CMK (cell line): ENCODE measurements around the gene PAMR1.

ENCODE experiments used
- DNase-seq: peaks from one replicate; pipeline ENCODE4 v3.0.0-alpha.2; 2010; ENCODE audit warnings: low read depth

The PAMR1 gene

DNA sequence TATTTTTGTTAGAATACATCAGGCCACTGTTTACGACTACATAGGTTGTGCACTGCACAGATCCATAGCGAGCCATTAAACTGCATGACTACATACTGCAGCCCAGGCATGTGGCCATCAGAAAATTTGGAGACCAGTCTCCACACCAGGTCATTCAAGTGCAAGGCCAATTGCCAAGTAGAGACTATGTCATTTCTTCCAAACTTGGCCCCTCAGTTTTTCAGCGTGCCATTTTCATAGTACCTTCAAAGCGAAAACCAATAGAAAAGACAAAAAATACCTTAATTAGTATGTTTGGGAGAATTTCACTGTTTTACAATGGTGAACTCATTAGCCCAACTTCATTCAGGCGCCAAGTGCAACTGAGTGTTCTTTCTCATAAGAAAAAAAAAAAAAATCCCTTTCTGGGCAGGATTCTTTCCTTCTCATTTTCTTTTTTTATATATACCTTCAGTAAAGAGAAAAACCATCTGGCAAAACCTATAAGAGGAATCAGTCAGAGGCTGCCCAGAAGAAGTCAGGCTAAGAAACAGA lies 30.4 kb downstream of the PAMR1 start:
- no peak for DNase-seq

DNA sequence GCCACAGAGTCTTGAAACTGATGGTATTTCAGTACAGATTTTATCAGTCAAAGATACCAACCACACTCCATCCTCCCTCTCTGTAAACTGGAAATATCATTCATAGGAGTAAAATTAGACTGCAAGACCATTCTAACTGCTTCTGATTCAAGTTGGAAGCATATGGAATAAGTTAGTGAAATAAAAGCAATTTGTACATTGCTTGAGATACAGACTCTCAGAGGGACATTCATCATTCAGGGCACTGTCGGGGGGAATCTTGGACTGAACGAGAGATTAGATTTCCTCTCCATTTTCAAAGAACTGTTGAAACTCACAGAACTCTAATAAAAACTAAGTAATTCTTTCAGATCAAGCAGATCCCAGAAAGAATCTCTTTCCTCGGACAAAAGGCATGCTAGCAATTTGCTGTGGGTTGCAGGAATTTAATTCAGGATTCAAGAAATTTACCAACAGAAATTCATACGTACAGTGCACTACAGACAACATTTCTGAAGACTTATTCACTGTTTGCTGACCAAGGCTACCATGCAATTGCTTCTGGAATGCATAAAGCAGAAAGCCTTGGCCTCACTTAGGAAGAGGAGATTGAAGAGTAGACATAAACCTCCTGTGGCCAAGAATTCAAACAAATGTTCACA lies 34.1 kb downstream of the PAMR1 start:
- DNase-seq: no peak

DNA sequence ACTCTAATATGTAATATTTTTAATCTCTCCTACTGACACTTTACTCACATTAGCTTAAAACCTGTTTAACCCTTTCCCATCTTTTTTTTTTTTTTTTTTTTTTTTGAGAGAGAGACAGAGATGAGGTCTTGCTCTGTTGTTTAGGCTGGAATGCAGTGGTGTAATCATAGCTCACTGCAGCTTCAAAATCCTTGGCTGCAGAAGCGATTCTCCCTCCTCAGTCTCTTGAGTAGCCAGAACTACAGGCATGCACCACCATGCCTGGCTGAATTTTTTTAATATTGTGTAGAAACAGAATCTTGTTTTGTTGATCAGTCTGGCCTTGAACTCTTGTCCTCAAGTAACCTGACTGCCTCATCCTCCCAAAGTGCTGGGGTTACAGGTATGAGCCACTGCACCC lies 37.3 kb downstream of the PAMR1 start:
- no peak for DNase-seq

GRCh38 chr11:35487532-35488078 lies 37.8 kb downstream of the PAMR1 start:
- DNase-seq: no peak

- DNase-seq: no peak
Measured at GRCh38 chr11:35486934-35487333, 38.5 kb downstream of the PAMR1 start.

DNA sequence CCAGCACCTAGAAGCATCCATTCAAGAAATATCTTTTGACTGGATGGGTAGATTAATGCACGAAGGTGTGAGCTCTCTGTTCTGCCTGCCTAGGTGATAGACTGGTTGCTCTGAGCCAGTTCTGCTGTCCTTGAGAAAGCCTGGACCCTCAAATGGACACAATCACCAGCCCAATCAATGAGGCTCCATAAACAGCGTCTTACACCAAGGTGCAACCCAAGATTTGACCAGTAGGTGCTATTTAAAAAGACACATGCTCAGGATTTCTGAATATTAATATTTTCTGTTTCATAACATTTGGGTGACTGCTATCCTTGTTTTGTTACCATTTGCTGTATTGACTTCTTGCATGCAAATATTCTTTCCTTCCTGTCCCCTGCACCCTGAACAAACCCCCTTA lies 39.0 kb downstream of the PAMR1 start:
- no peak for DNase-seq

DNA sequence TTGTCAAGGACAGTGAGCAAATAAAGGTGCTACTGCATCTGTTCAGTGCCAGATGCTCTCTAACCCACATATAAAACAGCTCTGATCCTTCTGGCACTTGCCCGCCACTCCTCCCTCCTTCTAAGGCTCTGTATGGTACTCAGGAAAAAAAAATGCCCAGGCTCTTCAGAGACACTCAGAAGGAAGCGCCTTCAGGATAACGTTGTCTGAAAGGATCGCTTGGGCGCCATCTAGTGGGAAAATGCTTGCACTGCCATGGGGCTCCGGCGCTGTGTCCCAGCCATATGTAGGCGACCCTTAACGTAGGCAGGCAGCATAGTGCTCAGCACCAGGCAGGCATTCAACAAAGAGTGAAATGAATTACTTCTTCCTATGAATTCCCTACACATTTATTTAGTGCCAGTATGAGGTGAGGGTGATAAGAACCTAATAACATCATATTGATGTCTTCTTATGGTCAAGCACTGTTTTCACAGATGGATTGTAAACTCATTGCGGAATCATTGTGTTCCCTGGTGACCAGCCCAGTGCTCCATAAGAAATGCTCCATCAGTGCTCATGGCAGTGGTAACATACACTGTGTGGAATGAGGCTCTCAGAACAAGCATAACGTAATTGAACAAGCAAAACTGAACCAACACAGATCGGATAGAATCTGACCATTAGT lies 39.6 kb downstream of the PAMR1 start:
- peak; percentile 43 for DNase-seq

DNA sequence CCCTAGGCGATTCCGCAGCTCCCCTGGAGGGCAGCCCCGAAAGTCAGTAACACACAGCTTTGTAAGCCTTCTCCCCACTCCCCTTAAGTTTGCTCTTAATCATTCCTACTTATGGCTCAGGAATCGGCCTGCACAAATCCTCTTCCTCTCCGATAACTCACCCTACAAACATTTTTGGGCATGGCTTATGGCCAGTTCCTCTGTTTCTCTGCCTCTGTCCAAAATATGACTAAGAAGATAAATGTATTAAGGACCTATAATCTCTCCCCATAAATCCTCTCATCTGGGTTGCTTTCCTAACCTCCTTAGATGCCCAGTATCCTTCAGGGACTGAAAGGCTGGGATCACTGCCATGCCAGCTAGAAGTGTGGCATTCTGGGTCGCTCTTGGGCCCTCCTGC lies 41.0 kb downstream of the PAMR1 start:
- DNase-seq: no peak

- no peak for DNase-seq
Measured at GRCh38 chr11:35483131-35483820, 42.1 kb downstream of the PAMR1 start.

DNA sequence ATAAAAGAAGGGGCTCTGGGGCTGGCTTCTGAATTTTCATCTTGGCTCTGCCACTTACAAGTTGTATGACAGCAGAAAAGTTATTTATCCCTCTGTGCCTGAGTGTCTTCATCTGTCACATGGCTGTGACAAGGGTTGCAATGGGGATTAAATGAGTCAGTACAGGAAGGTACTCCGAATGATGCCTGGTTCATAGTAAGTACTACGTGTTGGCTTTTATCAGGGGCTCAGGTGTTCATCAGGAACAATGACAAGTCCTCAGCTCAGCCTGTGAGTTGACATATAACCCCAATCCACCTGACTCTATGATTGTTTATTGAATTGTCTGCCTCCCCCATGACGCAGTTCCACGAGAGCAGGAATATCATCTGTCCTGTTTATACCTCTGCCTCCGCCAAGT lies 45.7 kb downstream of the PAMR1 start:
- no peak for DNase-seq

- DNase-seq: no peak
Measured at GRCh38 chr11:35478471-35479091, 46.8 kb downstream of the PAMR1 start.

DNA sequence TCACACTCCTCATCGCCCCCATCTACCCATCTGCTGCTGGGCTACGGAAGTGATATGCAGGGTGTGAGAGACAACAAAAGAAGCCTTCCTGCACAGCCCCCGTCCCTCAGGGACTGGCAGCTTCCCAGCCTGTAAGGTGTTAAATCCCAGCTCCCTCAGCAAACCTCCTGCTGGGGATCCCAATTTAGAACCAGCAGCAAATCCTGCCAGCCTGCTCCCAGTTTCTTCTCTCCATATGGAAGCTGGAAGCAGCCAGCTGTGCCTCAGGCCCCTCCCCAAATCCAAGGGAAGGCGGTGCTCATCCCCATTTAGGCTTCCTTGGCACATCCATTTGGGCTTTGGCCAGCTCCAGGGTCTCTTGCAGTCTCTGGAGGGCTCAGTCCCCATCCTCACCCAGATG lies 47.5 kb downstream of the PAMR1 start:
- DNase-seq: no peak

DNA sequence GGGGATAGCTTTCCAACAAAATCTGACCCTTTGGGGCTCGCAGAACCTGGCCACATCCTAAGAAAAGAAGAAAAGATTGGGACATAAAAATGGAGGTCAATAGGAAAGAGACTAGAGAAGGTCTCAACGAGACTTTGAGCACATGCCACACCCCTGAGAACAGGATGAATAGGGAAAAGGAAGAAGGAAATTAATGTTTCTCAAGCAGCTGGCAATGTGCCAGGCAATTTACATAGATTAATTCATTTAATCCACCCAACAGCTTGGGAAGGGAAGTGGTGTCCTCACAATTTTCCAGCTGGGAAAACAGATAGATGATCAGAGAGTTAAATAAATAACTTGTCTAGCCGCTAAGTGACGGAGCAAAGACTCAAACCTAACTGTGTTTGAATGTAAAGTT lies 50.7 kb downstream of the PAMR1 start:
- no peak for DNase-seq

- no peak for DNase-seq
Measured at GRCh38 chr11:35473795-35474374, 51.5 kb downstream of the PAMR1 start.

- DNase-seq: no peak
Measured at GRCh38 chr11:35470616-35471015, 54.8 kb downstream of the PAMR1 start.

DNA sequence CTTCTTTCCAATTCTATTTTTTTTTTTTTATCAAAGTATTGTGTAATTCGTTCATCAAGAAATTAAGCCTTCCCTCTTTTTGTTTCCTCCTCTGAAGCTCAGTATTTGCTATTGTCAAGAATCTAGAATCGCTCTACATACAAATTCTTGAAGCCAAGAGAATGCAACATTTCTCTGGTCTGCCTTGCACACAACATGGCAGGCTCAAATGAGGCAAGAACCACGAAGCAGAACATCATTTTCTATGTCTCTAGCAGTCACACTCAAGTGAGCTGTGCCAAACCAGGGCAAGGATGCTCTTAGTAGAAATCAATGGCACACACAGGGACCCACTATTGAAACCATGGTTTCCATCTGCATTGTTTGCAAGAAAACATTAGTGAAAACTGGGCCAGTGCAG lies 59.4 kb downstream of the PAMR1 start:
- no peak for DNase-seq

DNA sequence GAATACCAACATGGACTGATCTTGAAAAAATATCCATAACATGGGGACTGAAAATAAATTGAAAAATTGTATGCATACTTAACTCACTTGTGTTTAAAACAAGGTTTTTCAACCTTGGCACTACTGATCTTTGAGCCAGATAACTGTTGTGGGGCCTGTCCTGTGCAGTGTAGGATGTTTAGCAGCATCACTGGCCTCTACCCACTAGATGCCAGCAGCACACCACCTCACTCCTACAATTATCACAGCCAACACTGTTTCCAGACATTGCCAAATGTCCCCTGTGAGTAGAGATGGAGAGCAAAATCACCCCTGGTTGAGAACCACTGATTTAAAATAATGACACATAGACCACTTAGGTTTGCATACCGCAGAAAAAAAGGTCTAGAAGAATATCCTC lies 61.1 kb downstream of the PAMR1 start:
- DNase-seq: no peak

DNA sequence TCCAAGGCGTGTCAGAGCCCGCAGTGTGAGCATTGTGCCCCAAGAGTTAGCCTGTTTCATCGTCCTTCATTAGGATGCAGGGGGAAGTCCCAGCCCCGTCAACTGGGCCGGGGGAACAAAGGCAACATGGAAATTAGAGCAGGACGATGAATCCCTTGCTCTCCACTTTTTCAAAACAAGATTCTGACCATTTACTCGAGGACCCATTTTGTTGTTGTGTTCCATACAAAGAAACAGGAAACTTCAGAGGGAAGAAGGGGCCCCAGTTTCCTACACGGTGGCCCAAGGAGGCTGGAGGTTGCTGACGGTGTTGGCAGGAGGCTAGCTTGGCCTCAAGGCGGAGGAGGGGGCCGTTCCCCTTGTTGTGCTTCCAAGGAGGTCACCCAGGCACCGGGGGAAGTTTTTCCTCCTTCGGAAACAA lies 62.1 kb downstream of the PAMR1 start:
- no peak for DNase-seq

DNA sequence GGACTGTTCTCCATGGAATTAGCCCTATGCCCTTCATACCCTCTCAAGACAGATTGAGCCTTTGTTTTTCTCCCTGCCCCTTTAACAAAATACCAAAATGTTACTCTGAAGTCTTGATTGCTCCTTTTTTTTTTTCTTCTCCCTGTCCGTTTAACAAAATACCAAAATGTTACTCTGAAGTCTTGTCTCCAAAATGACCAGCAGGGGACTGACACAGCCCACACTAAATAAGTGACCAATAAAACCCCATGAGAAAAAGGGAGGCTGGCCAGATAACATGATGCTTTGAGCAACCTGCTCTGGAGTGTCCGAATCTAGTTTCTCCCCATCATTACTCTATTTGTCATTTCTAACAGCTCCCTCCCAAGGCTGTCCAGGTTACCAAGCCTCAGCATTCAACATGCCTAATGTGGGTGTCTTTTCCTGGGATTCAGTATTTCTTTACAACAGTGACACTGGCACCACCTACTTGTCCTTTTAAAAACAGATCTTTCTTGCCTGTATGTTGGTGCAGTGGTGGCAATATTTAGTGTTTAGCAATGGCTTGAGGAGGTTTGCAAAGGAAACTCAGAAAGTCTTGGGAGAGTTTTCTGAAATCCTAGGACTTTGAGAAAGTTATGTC lies 63.4 kb downstream of the PAMR1 start:
- no peak for DNase-seq

- DNase-seq: no peak
Measured at GRCh38 chr11:35459489-35459888, 65.9 kb downstream of the PAMR1 start.

- DNase-seq: no peak
Measured at GRCh38 chr11:35458846-35459245, 66.6 kb downstream of the PAMR1 start.

GRCh38 chr11:35454362-35454761 lies 71.1 kb downstream of the PAMR1 start:
- DNase-seq: no peak
